Large intestine (tissue), 3 donors: ENCODE data around the gene PCDH19. TPM values are rescaled to one million over a fixed set of nuclear protein-coding genes. Genes with fewer than 3 reads are reported as not detected.

Source experiments
- DNase-seq, 2 donors: peaks; one replicate each; pipeline versions ENCODE4 v3.0.0 to v3.0.0-alpha.2; 2013
- H3K27ac ChIP-seq: one replicate; pipeline ENCODE4 v1.5.1; 2013; ENCODE audit warnings: low read length
- H3K27me3 ChIP-seq: 2 replicates; pipeline ENCODE4 v1.6.1; 2013; ENCODE audit warnings: low read length; ENCODE audit not compliant: control insufficient read depth, insufficient read depth
- H3K36me3 ChIP-seq: 2 replicates; pipeline ENCODE4 v1.6.1; 2013; ENCODE audit warnings: low read length; ENCODE audit not compliant: control insufficient read depth, insufficient read depth
- H3K4me1 ChIP-seq: one replicate; pipeline ENCODE4 v1.6.1; 2013; ENCODE audit warnings: low read length; ENCODE audit not compliant: control insufficient read depth, insufficient read depth
- H3K4me3 ChIP-seq: one replicate; pipeline ENCODE4 v1.5.1; 2013; ENCODE audit warnings: low read length
- H3K9me3 ChIP-seq: one replicate; pipeline ENCODE4 v1.6.1; 2013; ENCODE audit warnings: mild to moderate bottlenecking, low read depth, low read length, moderate library complexity; ENCODE audit not compliant: control insufficient read depth
- WGBS: methylation state at CpG from one replicate; pipeline ENCODE4 v1.1.5; 2013; ENCODE audit warnings: low lambda C conversion rate; ENCODE audit not compliant: insufficient coverage; 5-methylcytosine and 5-hydroxymethylcytosine counted together
- polyA plus RNA-seq: library from polyadenylated mRNA; unstranded; fragments of 120-200 nt; gene quantifications from one replicate; pipeline ENCODE4 v1.2.1, GENCODE V29; 2013

PCDH19 gene
- polyA plus RNA-seq, 1 donor: 1.5 TPM

DNA sequence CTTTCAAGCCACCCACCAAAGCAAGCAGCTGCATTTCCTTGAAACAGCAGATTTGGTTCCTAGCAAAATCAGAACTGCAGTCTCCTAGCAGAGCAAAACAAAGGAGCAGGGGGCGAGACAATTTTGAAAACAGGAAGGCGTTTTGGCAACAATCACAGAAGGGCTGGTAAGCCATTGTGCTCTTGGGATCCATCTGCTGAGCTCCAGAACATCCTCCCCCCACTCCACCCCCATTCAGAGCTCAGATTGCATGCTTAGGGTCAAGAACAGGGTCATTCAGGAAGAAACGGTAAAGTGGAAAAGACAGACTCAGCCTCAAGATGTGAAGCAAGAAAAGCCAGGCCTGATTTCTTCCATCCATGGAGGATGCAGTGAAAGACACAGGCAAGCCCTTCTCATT, 7.6 kb upstream of the PCDH19 start:
- Histone ChIP-seq H3K4me3 (no peak overlapping the region), H3K27me3 (peaks cover 6% of the 10 kb centered on the region), H3K4me1 (no peaks in the 10 kb centered on the region), H3K36me3 (no peaks in the 10 kb centered on the region), H3K9me3 (no peaks in the 10 kb centered on the region), H3K27ac (no peak overlapping the region)
- WGBS: no CpG with 5 or more reads among the region's 3 CpGs
- DNase-seq: no peak

DNA sequence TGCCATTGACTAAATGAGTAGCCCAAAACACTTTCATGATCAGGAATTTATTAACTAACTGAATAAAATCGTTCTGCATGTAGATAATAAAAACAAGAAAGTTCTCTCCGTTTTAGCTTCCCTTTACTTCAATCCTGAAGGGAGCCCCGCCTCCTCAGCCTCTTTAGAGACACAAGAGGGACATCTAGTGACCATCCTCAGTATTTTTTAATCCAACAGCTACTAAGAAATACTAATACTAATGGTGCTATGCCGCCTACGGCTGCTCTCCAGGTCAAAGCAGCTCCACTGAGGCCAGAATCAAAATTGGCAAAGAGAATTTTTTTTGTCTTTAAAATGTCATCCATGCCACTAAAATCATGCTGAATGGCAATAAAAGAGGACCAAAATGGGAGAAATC, 3.2 kb upstream of the PCDH19 start:
- no CpG with 5 or more reads among the region's 5 CpGs for WGBS
- Histone ChIP-seq H3K4me1 (no peaks in the 10 kb centered on the region), H3K27me3 (peaks cover 43% of the 10 kb centered on the region), H3K27ac (no peak overlapping the region), H3K9me3 (no peaks in the 10 kb centered on the region), H3K4me3 (no peak overlapping the region), H3K36me3 (no peaks in the 10 kb centered on the region)
- DNase-seq: peak; percentile 27

- 14% methylated on average over 3 of the region's 36 CpGs for WGBS
- H3K27ac ChIP-seq: no peak overlapping the region
- H3K4me3 ChIP-seq: no peak overlapping the region
- no peaks in the 10 kb centered on the region for H3K9me3 ChIP-seq
- DNase-seq: no peak
- H3K4me1 ChIP-seq: no peaks in the 10 kb centered on the region
- peaks cover 55% of the 10 kb centered on the region for H3K27me3 ChIP-seq
- H3K36me3 ChIP-seq: no peaks in the 10 kb centered on the region
Observed at GRCh38 chrX:100411802-100412715, 2.0 kb upstream of the PCDH19 start.

DNA sequence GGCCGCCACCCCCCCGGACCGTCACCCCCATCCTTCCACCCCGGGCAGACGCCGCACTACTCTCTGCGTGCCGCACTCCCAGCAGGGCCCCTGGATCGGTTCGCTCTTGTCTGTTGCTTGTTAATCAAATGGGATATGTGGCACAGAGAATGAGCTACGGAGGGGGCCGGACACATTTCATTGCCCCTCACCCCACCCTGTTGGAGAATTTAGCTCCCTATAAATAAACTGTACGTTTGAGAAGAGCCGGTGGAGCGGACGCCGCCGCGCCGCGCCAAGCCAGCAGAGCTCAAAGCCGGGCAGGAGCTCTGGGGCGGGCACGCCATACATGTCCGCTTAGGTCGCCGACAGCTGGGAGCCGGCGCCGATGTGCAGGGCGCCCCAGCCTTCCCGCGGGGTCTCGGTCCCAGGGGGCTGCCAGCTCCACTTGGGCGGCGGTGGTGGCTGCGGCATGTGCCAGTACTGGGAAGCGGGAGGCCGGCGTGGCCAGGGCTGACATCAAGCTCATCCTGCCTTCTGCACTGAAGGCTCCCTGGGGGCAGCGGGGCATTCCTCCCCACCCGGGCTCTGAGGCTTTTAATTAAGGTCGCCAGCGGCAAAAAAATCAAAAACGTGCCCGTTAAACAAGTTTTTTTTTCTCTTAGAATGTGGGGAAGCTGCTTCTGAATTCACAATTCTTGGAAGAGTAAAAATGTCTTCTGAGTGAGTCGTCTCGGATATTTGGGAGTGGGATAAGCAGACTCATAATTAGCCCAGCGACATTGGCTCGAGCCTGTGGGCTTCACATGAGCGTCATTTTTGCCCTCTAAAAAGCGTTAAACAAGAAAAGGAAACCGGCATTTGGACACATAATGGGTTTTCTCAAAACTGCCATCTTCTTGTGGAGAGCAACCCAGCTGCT, 1.1 kb upstream of the PCDH19 start:
- no CpG with 5 or more reads among the region's 53 CpGs for WGBS
- H3K9me3 ChIP-seq: no peaks in the 10 kb centered on the region
- no peaks in the 10 kb centered on the region for H3K4me1 ChIP-seq
- peak in 1 of 2 donors; percentile 9 for DNase-seq
- H3K4me3 ChIP-seq: no peak overlapping the region
- H3K36me3 ChIP-seq: no peaks in the 10 kb centered on the region
- H3K27me3 ChIP-seq: peaks cover 63% of the 10 kb centered on the region
- no peak overlapping the region for H3K27ac ChIP-seq

DNA sequence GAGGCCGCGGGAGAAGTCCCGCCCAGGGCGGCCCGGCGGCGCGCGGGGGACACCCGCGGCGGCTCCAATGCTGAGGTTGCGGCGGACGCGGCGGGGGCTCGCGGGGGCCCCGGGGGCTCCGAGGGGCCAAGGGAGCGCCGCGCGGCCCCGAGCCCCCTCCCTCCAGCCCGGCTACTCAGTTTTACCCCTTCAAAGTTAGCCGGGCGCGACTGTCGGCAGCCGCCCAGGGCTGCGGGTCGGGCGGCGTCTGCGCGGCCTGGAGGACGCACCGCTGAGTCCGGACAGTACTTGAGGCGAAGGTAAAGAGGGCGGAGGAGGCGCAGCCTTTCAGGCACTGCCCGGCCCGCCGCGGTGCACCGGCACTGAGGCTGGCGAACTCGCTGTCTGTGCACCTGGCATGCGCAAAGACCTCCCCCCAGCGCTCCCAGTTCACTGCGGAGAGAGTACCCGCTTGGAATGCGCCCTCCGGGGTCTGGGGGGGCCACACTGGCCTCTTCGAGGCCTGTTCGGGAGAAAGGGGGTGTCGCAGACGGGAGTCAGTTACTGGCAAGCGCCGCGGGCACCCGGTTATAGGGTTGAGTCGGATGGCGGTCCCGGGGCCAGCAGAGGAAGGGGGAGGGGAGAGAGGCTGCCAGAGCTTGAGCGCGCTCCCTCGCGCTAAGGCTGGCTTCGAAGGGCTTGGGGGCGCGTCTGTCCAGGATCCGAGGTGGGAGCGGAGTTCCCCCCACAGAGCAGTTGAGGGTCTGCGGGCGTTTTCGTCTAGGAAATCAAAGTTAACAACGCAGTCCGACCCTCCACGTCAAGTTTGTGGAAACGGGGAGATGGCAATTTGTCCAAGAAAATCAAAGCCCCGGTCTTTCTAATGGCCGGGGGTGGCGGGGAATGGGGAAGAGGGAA, 1.1 kb downstream of the PCDH19 start:
- Histone ChIP-seq H3K27me3 (peaks cover 74% of the 10 kb centered on the region), H3K4me3 (peak overlapping the region; percentile 30), H3K4me1 (no peaks in the 10 kb centered on the region), H3K36me3 (no peaks in the 10 kb centered on the region), H3K27ac (no peak overlapping the region), H3K9me3 (no peaks in the 10 kb centered on the region)
- DNase-seq: no peak
- WGBS: no CpG with 5 or more reads among the region's 87 CpGs

GRCh38 chrX:100407784-100408712, 2.0 kb downstream of the PCDH19 start:
- WGBS: no CpG with 5 or more reads among the region's 90 CpGs
- Histone ChIP-seq H3K9me3 (no peaks in the 10 kb centered on the region), H3K27me3 (peaks cover 75% of the 10 kb centered on the region), H3K4me3 (no peak overlapping the region), H3K4me1 (no peaks in the 10 kb centered on the region), H3K27ac (no peak overlapping the region), H3K36me3 (no peaks in the 10 kb centered on the region)
- DNase-seq: peak in 1 of 2 donors; percentile 8

- no peak overlapping the region for H3K27ac ChIP-seq
- H3K4me3 ChIP-seq: no peak overlapping the region
- no CpG with 5 or more reads among the region's 47 CpGs for WGBS
- no peaks in the 10 kb centered on the region for H3K36me3 ChIP-seq
- peaks cover 69% of the 10 kb centered on the region for H3K27me3 ChIP-seq
- no peak for DNase-seq
- no peaks in the 10 kb centered on the region for H3K4me1 ChIP-seq
- H3K9me3 ChIP-seq: no peaks in the 10 kb centered on the region
Observed at GRCh38 chrX:100407147-100407783, 2.8 kb downstream of the PCDH19 start.

DNA sequence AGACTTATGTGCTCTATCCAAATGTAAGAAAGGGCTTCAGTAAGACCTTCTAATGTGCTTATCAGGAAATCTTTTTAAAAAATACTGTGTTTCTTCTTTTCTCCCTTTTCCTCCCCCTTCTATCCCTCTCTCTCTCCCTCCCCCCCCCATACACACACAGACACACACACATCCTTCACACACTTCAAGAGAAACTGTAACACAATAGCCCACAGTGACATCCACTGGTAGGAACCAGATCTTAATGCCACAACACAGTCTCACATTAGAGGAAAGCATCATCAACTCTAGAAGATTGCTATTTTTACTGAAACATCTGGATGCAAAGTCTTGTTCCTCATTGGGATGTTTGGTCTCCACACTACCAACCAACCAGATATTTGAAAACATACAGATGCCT, 4.6 kb downstream of the PCDH19 start:
- no peak overlapping the region for H3K27ac ChIP-seq
- H3K9me3 ChIP-seq: no peaks in the 10 kb centered on the region
- H3K4me1 ChIP-seq: no peaks in the 10 kb centered on the region
- peaks cover 52% of the 10 kb centered on the region for H3K27me3 ChIP-seq
- H3K4me3 ChIP-seq: no peak overlapping the region
- no peaks in the 10 kb centered on the region for H3K36me3 ChIP-seq
- DNase-seq: no peak

DNA sequence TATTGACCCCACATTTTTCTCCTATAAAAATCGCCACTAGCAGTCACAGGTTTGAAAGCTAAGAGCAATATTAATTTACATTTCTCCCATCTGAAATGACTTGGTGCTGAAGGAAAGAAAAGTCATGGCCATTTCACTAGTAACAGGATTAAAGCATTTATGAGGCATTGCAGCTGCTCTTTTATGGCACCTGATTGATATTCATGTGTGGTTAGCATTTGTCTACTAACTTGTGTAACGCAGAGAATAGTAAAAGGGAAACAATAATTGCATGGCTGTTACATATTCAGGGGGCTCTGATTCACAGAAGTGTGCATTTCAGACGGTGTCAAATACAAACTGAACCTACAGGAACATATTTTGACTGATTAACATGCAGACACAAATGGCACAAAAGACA, 5.2 kb downstream of the PCDH19 start:
- H3K4me3 ChIP-seq: no peak overlapping the region
- no peak overlapping the region for H3K27ac ChIP-seq
- H3K4me1 ChIP-seq: no peaks in the 10 kb centered on the region
- no CpG with 5 or more reads among the region's 3 CpGs for WGBS
- no peak for DNase-seq
- no peaks in the 10 kb centered on the region for H3K36me3 ChIP-seq
- no peaks in the 10 kb centered on the region for H3K9me3 ChIP-seq
- H3K27me3 ChIP-seq: peaks cover 49% of the 10 kb centered on the region
